ENCODE data around the gene ANLN. TPM values are rescaled to one million over a fixed set of nuclear protein-coding genes. Genes with fewer than 3 reads are reported as not detected.

ANLN gene
- total RNA-seq, 1 donor from 2014 or later, result 0.73 TPM

GRCh38 chr7:36403452-36403851, 13.8 kb downstream of the ANLN start:
- Mint-ChIP-seq H3K9me3 (no peaks in the 10 kb centered on the region), H3K27me3 (no peaks in the 10 kb centered on the region), H3K4me3 (no peak overlapping the region), H3K36me3 (ENCODE audit: low read depth) (no peaks in the 10 kb centered on the region), H3K4me1 (no peaks in the 10 kb centered on the region), H3K27ac (no peak overlapping the region)
- POLR2A ChIA-PET, result no interaction called here
- CTCF ChIA-PET, result no interaction called here
- DNase-seq, result no peak
- intact Hi-C loops (cut with micrococcal nuclease), result no loop called here
- TF ChIP-seq CTCF (IDR thresholded peaks at IDR 0.05), result no peak
- no peak for ATAC-seq (ENCODE audit: low read depth)

DNA sequence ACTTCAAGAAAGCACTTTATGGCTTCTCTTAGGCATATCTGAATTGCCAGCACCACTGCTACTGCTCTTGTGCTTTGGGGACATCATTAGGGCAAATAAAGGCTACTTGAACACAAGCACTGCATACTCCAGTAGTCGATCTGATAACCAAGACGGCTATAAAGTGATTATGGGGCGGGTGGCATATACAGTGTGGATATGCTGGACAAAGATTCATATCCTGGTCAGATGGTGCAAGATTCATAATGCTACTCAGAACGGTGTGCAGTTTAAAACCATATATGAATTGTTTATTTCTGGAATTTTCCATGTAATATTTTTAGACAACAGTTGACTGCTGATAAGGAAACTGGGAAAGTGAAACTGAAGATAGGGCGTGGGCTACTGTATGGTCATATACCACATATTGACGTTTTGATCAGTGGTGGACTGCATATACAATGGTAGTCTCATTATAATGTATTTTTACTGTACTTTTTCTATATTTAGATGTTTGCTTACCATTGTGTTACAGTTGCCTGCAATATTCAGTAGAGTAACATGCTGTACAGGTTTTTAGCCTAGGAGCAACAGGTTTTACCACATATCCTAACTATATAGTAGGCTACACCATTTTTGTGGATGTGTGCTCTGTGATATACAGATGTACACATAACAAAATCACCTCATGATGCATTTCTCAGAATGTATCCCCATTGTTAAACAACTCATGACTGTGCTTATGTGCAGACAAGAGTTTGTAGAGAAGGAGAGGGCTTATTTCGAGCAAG, 15.2 kb downstream of the ANLN start:
- no peak overlapping the region for H3K27ac Mint-ChIP-seq
- no peaks in the 10 kb centered on the region for H3K4me1 Mint-ChIP-seq
- no peaks in the 10 kb centered on the region for H3K27me3 Mint-ChIP-seq
- H3K4me3 Mint-ChIP-seq, result no peak overlapping the region
- intact Hi-C loops (cut with micrococcal nuclease), result no loop called here
- POLR2A ChIA-PET, result no interaction called here
- DNase-seq (no peak), ATAC-seq (ENCODE audit: low read depth) (no peak)
- no peaks in the 10 kb centered on the region for H3K36me3 Mint-ChIP-seq (ENCODE audit: low read depth)
- no peak for TF ChIP-seq CTCF (IDR thresholded peaks at IDR 0.05)
- no peaks in the 10 kb centered on the region for H3K9me3 Mint-ChIP-seq
- CTCF ChIA-PET, result no interaction called here

DNA sequence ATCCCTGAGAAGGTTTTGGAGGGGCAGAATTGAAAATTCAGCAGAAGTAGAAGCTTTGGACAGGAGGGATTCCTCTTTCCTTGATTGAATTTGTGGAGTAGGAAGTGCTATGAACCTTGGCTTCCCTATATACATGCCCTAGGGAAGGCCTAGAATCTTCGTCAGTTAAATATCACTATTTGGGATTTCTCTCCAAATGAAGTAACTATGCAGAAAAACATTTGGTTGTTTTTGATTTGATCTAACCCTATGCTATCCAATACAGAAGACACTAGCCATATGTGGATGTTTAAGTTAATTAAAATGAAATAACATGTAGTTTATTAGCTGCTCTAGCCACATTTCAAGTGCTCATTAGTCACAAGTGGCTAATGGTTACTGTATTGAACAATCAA, 15.7 kb downstream of the ANLN start:
- POLR2A ChIA-PET, result no interaction called here
- Mint-ChIP-seq H3K36me3 (ENCODE audit: low read depth) (no peaks in the 10 kb centered on the region), H3K27me3 (no peaks in the 10 kb centered on the region), H3K27ac (no peak overlapping the region), H3K4me1 (no peaks in the 10 kb centered on the region), H3K4me3 (no peak overlapping the region), H3K9me3 (no peaks in the 10 kb centered on the region)
- intact Hi-C loops (cut with micrococcal nuclease), result no loop called here
- ATAC-seq (ENCODE audit: low read depth), result no peak
- no peak for TF ChIP-seq CTCF (IDR thresholded peaks at IDR 0.05)
- no peak for DNase-seq
- CTCF ChIA-PET, result no interaction called here

GRCh38 chr7:36406156-36406555, 16.5 kb downstream of the ANLN start:
- no peak overlapping the region for H3K4me3 Mint-ChIP-seq
- no peak overlapping the region for H3K27ac Mint-ChIP-seq
- ATAC-seq (ENCODE audit: low read depth) (no peak), DNase-seq (no peak)
- ChIA-PET CTCF (no interaction called here), POLR2A (no interaction called here)
- H3K4me1 Mint-ChIP-seq, result no peaks in the 10 kb centered on the region
- H3K9me3 Mint-ChIP-seq, result no peaks in the 10 kb centered on the region
- H3K27me3 Mint-ChIP-seq, result no peaks in the 10 kb centered on the region
- H3K36me3 Mint-ChIP-seq (ENCODE audit: low read depth), result no peaks in the 10 kb centered on the region
- no peak for TF ChIP-seq CTCF (IDR thresholded peaks at IDR 0.05)
- intact Hi-C loops (cut with micrococcal nuclease), result no loop called here

GRCh38 chr7:36407636-36408550, 18.2 kb downstream of the ANLN start:
- ATAC-seq (ENCODE audit: low read depth) (no peak), DNase-seq (no peak)
- POLR2A ChIA-PET, result no interaction called here
- Mint-ChIP-seq H3K9me3 (no peaks in the 10 kb centered on the region), H3K36me3 (ENCODE audit: low read depth) (no peaks in the 10 kb centered on the region), H3K4me1 (no peaks in the 10 kb centered on the region), H3K27ac (no peak overlapping the region), H3K4me3 (no peak overlapping the region), H3K27me3 (no peaks in the 10 kb centered on the region)
- TF ChIP-seq CTCF (IDR thresholded peaks at IDR 0.05), result no peak
- intact Hi-C loops (cut with micrococcal nuclease), result no loop called here
- CTCF ChIA-PET, result no interaction called here

All from activated B cell treated with CpG ODN at 0.5 μM for 24 hours (primary cell).